Umbilical cord (tissue), 2 donors: ENCODE measurements around the gene SNX10. TPM values are rescaled to one million over a fixed set of nuclear protein-coding genes. Genes with fewer than 3 reads are reported as not detected.
A peak's percentile ranks its signal among the peaks of the same experiment; 100 is the strongest.

ENCODE experiments used
- DNase-seq: peaks from one replicate; pipeline ENCODE4 v3.0.0-alpha.2; 2015; ENCODE audit warnings: low spot score
- total RNA-seq: library from RNA; depleted of rRNA; stranded (reverse); fragments of >200 nt; gene quantifications from one replicate; pipeline ENCODE4 v1.2.3, GENCODE V29; 2014; ENCODE audit warnings: low replicate concordance; ENCODE audit not compliant: insufficient read depth

SNX10 gene
- total RNA-seq, 1 donor from 2014 or later = 3.6 TPM

DNA sequence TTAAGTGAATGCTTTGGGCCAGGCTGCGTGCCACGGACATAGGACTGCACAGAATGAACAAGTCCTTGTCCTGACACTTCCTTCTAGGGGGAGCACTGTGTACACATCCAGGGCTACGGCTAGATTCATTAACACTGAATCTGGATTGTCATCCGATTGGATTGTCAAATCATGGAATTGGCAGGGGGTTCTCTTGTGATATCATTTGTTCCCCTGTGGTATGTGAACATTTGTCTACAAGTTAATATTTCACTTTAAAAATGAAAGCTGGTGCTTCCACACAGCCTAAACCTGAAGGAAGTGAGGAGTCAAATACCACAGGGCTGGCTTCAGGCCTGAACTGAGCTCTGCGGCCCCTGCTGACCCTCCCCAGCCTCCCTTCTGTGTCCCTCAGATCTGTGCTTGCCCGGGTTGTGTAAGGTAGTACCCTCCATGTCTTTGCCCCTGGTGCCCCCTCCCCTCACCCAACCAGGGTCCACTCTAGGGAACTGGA is 75.6 kb downstream of the SNX10 start:
- no peak for DNase-seq

DNA sequence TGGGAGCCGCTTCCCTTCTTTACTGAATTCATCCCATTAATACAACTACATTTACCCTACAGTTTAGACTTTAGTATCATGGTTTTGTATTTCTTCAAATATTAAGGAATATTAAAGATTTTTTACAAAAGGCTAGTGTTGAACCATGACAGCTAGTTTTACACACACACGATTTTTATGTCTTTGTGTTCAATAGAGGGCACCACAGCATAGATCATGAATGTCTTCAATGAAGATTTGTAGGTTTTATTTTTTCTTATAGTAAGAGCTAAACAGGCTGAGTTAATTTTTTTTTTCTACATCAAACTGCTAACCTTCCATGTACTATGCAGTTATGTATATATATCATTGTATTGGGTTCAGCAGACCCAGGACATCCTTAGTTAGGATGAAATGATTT is 76.9 kb downstream of the SNX10 start:
- DNase-seq = no peak

DNA sequence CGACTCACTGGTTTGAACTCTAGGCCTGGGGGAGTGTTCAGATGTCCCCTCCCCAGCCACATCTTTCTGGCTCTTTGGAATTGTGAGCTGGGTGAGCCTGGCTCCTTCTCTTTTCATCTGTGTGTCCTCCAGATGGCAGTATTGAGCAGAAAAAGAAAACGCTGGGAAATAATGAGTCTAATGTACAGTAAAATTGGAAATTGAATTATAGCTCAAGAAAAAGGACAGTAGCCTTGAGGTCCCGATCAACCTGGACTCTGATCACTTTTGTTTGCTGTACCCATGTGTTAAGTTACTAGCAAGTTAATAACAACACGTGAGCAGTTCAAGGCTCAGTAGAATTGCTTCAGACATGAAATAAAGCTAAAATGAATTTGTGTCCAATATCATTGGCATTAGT is 77.9 kb downstream of the SNX10 start:
- DNase-seq = peak; percentile 79

DNA sequence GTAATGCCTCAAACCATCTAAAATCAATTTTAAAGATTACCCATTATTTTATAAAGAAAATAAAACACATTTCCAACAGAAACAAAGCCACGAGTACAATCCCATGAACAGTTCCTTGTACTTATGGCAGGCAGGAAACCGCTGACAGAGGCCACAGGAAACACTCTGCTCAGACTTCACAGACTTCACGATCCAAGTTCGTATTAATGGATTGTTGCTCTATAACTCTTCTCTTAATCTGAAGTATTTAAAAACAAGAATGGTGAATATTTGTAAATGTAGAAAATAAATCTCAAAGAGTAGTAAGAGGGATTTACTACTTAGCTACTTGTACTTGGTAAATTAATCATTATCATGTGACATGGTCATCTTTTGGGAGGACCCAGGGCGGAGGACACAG is 78.3 kb downstream of the SNX10 start:
- DNase-seq = peak; percentile 43

DNA sequence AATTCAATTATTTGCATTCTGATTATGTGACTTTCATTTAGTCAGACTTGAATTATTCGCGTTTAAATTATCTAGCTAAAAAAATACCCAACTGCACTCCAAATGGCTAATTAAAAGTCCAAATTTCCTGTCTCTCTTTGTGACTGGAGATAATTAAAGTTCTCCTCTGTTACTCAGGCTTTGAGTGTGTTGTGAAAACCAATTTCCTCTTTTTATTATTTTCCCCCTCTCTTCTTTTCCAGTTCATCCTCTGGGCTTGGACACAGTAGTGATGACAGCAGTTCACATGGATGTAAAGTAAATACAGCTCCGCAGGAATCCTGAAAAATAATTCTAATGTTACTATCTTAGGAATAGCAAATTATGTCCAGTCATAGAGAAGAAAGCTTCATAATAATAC is 80.6 kb downstream of the SNX10 start:
- no peak for DNase-seq

DNA sequence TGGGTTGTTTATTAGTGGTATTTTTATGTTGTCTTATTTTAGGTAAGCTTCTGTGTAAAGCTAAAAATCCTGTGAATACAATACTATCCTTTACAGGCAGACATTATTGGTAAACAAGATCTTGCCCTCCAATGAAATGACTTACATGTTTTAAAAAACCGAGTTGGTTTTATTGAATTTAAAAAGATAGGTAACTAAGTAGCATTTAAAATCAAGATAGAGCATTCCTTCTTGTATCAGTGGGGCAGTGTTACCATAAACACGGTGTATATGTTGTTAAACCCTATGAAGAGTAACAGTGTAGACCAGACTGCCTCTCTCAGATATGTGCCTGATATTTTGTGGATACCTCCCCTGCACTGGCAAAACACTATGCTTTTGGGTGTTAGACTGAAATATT is 81.0 kb downstream of the SNX10 start:
- DNase-seq = no peak

DNA sequence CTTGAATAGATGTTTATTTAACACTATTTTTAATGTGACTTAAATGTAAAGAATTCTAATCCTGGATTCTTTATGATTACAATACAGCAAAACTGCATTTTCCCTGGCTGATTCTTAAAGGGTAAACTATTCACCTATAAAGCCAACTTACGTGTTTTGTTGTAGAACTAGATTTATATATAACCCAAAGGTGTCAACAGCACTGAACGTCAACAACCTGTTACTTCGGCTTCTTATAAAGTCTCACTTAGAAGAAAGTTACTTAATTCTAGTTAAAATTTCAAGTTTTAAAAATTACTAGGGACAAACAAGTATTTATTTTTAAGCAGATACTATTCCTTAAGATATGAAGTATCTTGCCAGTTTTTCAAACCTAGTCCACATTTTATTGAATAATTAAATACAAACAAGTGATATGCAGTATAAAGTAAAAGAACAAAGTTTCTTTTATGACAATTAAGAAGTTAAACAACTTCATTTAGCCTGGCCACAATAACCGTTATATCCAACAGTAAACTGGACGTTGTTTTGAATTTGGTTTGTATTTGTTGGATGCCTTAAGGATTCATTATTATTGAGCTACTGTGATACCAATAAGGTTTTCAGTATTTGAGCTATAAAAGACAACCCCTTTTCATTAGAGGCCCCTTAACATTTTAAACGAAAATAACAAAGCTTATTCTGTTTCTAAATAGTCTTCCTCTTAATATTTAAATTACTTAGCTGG is 83.1 kb downstream of the SNX10 start:
- DNase-seq = no peak

DNA sequence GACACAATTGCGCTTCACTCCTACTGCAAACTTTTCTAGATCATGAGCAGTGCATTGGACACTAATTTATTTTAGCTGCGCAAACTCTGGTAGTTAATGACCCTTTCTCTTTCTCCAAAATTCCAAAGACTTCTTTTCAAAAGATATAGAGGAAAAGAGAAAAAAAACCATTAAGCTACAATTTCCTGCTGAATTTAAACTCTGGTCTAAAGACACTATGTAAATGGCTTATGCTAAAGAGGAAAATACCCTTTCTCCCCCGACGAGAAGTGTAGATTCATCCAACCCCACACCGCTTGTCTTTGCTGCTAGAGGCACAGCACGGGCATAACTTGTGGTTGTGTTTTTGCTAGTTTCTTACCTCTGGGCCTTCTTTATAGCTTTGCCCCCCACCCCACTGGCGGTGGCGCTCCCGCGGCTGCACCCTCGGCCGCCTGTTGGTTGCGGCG is 84.1 kb downstream of the SNX10 start:
- DNase-seq = no peak

DNA sequence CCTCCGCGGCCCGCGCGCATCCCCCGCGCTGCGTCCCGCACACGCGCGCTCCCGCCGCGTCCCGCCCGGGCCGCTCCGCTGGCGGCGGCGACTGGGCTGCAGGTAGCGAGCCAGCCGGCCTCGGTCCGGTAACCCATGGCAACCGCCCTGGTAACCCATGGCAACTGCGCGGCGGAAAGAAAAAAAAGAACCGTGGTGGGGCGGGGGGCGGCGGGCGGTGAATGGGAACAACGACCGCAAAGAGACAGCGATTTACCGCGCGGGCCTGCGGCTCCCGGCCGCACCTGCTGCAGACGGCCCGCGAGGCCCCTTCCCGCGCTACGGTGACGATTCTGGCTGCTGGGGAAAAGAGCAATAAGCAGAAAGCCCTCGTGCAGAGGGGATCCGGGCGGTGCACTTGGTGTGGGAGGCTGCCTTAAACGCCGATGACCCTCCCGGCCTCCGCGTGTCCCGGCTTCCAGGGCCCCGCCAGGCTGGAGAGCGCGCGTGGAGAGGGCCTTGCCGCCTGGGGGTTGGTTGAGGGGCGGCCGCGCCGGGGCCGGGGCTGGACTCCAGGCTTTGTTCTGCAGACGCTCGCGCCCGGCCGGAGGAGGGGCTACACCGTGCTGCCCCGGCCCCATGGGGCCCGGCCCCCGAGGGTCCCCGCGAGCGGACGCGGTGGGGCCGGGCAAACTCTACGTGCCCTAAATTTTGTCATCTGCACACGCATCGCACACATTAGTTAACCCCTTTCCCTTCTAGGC is 84.7 kb downstream of the SNX10 start:
- peak; percentile 40 for DNase-seq

DNA sequence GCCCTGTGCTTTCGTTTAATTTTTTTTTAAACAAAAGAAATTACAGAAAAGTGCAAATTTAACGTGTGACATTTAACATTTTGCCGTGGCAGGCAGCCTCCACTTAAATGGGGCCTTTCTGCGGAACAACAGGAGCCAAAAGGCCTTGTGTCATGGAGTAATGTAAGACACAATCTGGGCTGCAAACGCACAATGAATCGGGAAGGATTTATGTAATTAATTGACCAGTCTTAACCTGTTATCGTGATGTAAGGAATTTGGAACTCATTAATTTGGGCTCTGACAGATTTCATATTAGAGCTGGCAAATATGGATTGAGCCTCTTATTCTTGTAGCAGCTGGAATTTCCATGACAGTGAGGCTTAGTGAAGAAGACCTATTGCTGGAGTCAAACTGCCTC is 86.4 kb downstream of the SNX10 start:
- no peak for DNase-seq

DNA sequence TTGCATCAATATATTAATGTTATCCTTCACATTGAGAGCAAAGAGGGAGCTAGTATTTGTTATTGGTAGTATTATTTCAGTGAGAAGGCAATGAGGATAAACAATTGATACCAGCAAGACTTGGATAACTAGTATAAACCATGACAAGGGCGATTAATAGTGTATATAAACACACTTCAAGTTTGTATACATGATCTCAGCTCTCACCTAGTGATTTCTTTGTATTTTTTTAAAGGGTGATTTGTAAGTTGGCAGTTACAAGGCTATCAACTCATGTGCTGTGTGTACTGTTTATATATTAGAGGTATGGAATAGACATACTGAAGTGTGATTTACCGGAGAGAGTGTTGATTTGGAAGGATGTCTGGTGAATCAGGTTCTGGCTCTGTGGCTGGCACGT is 88.0 kb downstream of the SNX10 start:
- no peak for DNase-seq

DNA sequence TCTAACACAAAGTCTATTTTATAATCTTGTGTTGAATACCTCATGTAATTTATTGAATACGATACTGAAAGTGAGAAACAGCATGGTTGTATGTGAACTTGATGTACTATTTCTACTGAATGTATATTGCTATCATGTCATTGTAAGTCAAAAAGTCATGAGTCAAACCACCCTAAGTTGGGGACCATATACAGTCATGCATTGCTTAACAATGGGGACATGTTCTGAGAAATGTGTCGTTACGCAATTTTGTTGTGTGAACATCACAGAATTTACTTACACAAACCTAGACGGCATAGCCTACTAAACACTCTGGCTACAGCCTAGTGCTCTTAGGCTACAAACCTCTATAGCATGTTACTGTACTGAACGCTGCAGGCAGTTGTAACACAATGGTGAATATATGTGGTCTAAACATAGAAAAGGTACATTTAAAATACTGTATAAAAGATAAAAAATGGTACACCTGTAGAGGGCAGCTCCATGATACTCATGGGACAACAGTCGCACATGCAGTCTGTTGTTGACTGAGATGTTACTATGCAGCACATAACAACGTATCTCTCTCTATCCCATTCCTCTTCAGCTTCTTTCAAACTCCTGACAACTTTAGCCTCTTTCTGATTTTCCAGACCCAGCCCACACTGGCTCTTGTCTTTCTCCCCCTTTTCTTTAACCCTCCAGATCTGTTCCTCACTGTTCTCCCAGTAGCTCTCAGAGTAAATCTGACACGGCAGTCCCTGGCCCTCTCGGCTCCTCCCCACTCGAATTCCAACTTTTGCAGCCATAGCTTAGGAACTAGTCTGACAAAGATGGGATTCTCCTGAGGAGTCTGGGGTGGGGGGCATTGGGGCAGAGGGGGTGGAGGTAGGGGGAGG is 90.1 kb downstream of the SNX10 start:
- no peak for DNase-seq

DNA sequence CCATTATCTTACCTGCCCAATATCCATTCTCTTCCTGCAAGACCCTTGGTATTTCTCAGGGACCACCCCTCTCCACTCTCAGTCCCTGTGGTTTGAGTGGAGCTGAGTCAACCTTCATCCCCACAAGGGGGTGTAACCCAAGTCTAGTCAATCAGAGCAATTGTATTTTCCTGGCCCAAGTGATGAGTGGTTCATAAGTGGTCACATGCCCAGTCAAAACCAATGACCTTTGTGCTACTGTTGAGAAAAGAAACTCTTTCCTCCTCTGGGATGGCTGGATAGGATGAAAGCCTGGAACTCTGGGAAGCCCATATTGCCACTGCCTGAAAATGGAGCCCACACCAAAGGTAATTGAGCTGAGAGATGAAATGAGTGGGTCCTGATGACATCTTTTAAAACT is 93.6 kb downstream of the SNX10 start:
- DNase-seq = no peak

DNA sequence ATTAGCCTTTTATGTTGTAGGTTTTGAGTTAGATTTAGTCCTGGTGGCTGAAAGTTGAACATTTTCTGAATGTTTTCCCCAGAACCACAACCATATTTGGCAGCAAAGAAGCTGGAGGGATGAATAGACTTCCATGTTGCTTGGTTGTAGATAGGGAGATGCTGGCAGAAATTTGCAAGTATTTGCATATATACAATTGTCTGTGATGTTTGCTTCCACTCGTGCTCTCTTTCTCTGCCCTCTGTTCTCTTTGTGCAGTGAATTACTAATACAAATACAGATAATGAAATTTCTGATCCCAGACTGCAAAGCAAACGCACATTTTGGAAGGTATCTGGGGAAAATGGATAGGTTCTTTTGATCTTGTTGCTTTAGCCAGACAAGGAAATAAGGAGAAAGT is 96.1 kb downstream of the SNX10 start:
- no peak for DNase-seq

DNA sequence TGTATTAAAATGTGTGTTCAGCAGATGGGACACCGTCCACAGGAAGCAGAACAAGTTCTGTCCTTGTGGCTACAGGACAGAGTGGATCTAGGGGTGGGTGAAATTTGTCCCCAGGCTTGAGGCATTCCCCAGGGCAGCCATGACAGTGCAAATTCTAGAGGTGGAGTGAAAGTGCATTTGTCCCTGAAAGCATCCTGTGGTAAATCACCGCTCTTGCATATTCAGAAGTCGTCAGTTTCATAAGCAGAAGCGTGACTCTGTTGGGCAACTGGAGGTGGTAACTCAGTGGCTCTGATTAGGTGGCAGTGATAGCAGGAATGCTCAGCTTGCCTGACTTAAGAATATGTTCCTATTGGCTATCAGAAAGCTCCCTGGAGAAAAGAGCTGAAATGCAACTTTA is 96.6 kb downstream of the SNX10 start:
- DNase-seq = no peak

DNA sequence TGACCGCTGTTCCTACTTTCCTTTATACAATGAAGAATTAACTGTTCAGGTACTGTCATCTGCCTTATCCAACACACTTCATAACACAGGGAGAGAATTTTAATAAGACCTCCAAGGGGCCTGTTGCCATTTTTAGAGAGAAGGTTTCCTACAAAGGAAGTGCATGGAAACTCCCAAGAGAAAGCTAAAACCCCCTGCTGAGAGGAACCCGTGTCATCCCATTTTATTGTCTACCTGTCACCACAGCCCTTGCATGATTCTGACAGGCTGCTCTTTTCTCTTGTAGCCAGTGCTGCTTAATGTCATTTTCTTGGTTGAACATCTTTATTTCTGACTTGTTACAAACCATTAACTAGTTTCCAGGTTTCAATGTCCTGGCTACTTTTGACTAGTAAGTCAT is 98.4 kb downstream of the SNX10 start:
- DNase-seq = no peak

DNA sequence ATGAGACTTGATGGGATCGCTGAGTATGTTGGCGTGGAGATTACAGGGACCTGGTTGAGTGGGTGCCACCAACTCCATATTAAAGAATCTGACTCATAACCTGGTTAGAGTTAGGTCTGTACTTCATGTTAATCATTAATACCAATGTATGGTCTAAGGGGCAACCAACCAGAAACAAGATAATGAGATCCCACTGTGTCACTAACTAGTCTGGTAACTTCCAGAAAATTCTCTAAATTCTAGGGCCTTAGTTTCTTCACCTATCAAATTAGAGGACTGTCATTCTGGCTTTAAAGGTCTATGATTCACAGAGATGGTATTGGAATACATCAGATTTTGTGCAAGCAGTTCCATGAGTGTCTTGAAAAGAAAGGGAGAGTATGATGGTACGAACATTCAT is 102.2 kb downstream of the SNX10 start:
- DNase-seq = no peak

DNA sequence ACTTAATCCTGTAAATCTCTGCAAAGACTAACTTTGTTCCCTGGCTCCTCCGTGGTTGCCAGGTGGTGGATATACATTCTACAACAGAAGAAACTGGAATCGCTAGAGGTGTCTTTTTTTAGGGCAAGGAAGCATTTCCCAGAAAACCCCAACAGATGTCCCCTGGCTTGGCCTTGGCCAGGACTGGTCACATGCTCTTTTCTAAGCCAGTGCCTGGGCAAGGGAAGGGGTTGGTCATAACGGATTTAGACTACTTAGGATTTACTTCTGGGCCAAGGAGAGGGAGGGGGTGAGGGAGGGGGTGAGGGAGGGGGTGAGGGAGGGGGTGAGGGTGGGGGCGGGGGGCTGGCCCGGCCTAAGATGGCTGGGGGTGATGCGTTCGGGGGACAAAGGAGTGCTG is 105.7 kb downstream of the SNX10 start:
- peak; percentile 24 for DNase-seq

DNA sequence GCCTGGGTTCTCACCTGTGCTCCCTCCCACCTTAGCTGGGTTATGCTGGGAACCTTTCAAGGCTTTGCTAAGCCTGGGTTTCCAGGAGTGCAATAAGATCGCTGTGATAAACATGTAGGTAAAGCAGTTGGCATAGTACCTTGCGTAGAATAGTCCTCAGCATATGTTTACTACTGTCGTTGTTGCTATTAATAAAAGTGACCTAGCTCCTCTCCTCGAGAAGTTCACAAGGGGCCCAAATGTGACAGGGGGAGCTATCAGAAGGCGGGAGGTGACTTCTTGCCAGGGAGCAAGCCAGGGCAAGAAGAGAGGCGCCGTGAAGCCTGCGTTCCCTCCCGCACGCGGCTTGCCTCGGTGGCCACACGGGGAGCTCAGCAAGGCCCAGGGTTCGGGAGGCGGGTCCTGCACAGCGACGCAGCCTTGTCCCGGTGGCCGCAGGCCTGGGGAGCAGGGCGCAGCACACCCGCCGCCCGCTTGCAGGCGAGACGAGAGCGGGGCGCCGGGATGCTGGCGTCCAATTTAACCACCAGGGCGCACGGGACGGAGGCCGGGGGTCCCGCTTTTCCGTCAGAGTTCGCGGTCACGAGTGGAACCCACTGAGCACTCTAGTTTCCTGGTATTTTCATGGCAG is 106.2 kb downstream of the SNX10 start:
- no peak for DNase-seq

DNA sequence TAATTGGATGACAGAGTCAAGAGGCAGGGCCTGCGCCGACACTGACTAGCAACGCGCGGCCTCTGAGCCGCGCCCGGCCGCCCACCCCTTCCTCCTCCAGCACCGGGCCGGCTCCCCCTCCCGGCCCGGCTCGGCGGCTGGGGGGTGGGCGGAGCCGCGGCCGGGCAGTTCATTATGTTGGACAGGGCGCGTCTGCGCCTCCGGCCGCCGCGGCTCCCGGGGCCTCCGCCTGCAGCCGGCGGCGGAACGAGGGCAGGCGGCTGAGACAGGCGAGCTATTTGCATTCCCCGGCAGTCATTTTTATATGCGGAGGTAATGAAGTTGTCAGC is 106.7 kb downstream of the SNX10 start:
- DNase-seq = peak; percentile 84

DNA sequence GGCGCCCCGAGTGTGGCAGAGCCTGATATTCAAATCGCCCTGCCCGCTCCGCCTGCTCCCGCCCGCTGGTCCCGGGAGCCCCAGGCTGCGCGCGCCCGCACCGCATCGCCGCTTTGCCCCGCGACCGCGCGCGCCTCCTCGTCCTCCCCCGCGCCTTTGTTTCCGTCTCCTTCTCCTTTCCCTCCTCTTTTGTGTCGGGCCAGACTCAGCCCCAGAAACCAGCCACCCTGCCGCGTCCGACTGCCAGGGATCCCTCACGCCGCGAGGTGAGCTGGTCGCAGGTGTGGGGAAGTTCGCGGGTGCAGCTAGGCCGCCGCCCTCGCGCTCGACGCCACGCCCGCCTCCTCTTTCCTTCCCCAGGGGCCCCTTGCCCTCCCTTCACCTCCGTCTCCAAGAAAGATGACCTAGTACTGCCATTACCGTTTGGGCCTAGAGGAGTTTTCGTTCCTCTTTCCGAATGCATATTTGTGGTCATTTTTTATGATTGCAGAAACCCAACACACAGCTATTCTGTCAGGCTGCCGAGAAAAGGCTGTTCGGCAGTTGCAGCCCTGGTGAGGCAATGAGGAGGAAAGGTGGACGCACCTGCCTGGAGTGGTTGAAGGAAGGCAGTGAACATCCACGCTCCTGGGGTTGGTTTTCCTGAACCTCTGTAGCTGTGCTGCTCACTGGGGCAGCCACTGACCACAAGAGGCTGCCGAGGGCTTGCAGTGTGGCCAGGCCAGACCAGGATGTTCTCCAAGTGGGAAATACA is 107.3 kb downstream of the SNX10 start:
- DNase-seq = peak; percentile 64
